Upper lobe of left lung (tissue), 6 donors: ENCODE data around the gene ABLIM2. TPM values are rescaled to one million over a fixed set of nuclear protein-coding genes. Genes with fewer than 3 reads are reported as not detected.

Source experiments
- ATAC-seq, 2 donors: fragments of 200-7000 bp; cut with Tn5 transposase; one replicate each; pipeline ENCODE4 v1.9.1; 2022; ENCODE audit warnings: mild to moderate bottlenecking in 2 of 2, moderate library complexity in 2 of 2; ENCODE audit not compliant: low FRiP score in 2 of 2
- DNase-seq, 2 donors: peaks; one replicate each; pipeline ENCODE4 v3.0.0-alpha.2; 2019 to 2020
- H3K27ac ChIP-seq, 4 donors: fragments of 200-600 bp; sonication (generic); one replicate each; pipeline ENCODE4 v1.5.1; 2016 to 2019
- H3K27me3 ChIP-seq, 4 donors: fragments of 200-600 bp; sonication (generic); one replicate each; pipeline ENCODE4 v1.5.1; 2017 to 2019
- H3K36me3 ChIP-seq, 4 donors: fragments of 200-600 bp; sonication (generic); one replicate each; pipeline ENCODE4 v1.5.1; 2016 to 2019
- H3K4me1 ChIP-seq, 4 donors: fragments of 200-600 bp; sonication (generic); one replicate each; pipeline ENCODE4 v1.5.1; 2018 to 2019
- H3K4me3 ChIP-seq, 4 donors: fragments of 200-600 bp; sonication (generic); one replicate each; pipeline ENCODE4 v1.5.1; 2017 to 2019; ENCODE audit warnings: mild to moderate bottlenecking in 2 of 4, moderate library complexity in 1 of 4
- H3K9me3 ChIP-seq, 4 donors: fragments of 200-600 bp; sonication (generic); one replicate each; pipeline ENCODE4 v1.5.1; 2018 to 2019
- EP300 ChIP-seq, 4 donors: sonication (generic); formaldehyde crosslinking; IDR thresholded peaks; one replicate each; pipeline ENCODE4 v1.5.1; 2017; ENCODE audit warnings: antibody characterized with exemption in 4 of 4, control low read depth in 2 of 4
- POLR2A ChIP-seq, 4 donors: fragments of 450-650 bp; IDR thresholded peaks; one replicate each; pipeline ENCODE4 v1.5.1; 2016 to 2017; ENCODE audit warnings: antibody characterized with exemption in 4 of 4, mild to moderate bottlenecking in 2 of 4
- POLR2AphosphoS5 ChIP-seq, 2 donors: sonication (generic); formaldehyde crosslinking; IDR thresholded peaks; one replicate each; pipeline ENCODE4 v1.5.1; 2017; ENCODE audit warnings: antibody characterized with exemption in 2 of 2
- WGBS, 2 donors: methylation state at CpG; one replicate each; pipeline ENCODE4 v1.1.5; 2017 to 2018; 5-methylcytosine and 5-hydroxymethylcytosine counted together
- total RNA-seq, 6 donors: library from RNA; depleted of rRNA in 4 of 6; stranded (reverse); fragments of >200 nt in 4 of 6; gene quantifications; one replicate each; pipeline versions ENCODE4 v1.1.0 to v1.2.1, GENCODE V29; 2016 to 2021
- TF ChIP-seq, protein P1 (sequence below), 6 experiments: fragments of 450-650 bp in 4 of 6; fragments of 200-600 bp in 2 of 6; sonication (generic) in 2 of 6; IDR thresholded peaks; one replicate each; pipeline ENCODE4 v1.5.1; 2016 to 2019; ENCODE audit warnings: antibody characterized with exemption in 6 of 6
- donor health status: DM: no; HTN: no; CAD: no; lungs with moderate emphysema.
- donor health status: DM: no; HTN: yes; CAD: no; lungs with severe emphysema.

The ABLIM2 gene
- total RNA-seq, 6 donors from 2014 or later, result 3.6 to 36.9 (median 8.1) TPM

DNA sequence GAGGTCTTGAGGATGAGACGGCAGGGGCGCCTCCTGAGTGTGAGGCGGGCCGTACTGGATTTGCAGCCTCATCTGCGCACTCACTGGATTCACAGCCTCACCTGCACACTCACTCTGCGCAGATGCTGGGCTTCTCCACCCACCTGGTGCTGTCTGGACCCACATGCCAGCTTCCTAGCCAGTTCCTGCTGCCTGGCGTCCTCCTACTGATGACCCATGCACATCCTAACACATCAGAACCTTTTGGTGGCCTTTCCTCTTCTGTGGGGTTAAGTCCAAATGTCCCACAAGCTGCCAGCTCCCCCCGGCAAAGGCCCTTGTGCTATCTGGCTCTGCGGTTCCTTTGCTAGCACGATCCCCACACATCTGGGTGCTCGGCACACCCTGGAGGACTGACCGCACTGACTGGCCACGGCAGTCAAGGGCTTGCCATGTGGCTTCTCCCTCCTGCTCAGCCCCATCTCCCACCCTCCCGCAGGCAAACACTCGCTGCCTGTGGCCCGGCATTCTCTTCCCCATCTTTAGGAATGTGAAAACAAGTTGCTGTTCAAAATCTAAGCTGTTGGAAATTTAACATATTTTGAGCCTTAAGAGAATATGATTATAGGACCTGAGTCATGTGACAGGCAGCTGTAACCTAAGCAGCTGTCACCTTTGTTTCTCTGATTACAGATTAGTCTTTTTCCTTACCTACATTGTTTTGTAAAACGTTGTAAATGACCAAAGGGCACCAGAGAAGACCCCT lies 179.5 kb downstream of the ABLIM2 start:
- Histone ChIP-seq H3K4me1 (peaks cover 6 to 14% (median 12%) of the 10 kb centered on the region in 4 donors), H3K27me3 (no peaks in the 10 kb centered on the region), H3K36me3 (no peaks in the 10 kb centered on the region), H3K27ac (no peak overlapping the region), H3K4me3 (no peak overlapping the region), H3K9me3 (no peaks in the 10 kb centered on the region)
- DNase-seq (no peak), ATAC-seq (no peak)
- TF ChIP-seq, protein P1, sequence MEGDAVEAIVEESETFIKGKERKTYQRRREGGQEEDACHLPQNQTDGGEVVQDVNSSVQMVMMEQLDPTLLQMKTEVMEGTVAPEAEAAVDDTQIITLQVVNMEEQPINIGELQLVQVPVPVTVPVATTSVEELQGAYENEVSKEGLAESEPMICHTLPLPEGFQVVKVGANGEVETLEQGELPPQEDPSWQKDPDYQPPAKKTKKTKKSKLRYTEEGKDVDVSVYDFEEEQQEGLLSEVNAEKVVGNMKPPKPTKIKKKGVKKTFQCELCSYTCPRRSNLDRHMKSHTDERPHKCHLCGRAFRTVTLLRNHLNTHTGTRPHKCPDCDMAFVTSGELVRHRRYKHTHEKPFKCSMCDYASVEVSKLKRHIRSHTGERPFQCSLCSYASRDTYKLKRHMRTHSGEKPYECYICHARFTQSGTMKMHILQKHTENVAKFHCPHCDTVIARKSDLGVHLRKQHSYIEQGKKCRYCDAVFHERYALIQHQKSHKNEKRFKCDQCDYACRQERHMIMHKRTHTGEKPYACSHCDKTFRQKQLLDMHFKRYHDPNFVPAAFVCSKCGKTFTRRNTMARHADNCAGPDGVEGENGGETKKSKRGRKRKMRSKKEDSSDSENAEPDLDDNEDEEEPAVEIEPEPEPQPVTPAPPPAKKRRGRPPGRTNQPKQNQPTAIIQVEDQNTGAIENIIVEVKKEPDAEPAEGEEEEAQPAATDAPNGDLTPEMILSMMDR (IDR thresholded peaks at IDR 0.05), result no peak
- no peak for TF ChIP-seq POLR2AphosphoS5 (IDR thresholded peaks at IDR 0.05)
- no peak for TF ChIP-seq EP300 (IDR thresholded peaks at IDR 0.05)
- no peak for TF ChIP-seq POLR2A (IDR thresholded peaks at IDR 0.05)
- 77% methylated on average over 10 to 17 of the region's 17 CpGs for WGBS, 2 donors

- peak in 1 of 2 donors; percentile 31 for ATAC-seq
- no peak overlapping the region for H3K27ac ChIP-seq
- DNase-seq, result peak in 1 of 2 donors; percentile 78
- H3K9me3 ChIP-seq, result no peaks in the 10 kb centered on the region
- TF ChIP-seq POLR2AphosphoS5 (IDR thresholded peaks at IDR 0.05) (no peak), EP300 (IDR thresholded peaks at IDR 0.05) (no peak), POLR2A (IDR thresholded peaks at IDR 0.05) (no peak)
- TF ChIP-seq, protein P1 (IDR thresholded peaks at IDR 0.05), result no peak
- 26 to 36% methylated on average over 3 to 5 of the region's 5 CpGs for WGBS, 2 donors
- H3K36me3 ChIP-seq, result no peaks in the 10 kb centered on the region
- H3K4me1 ChIP-seq, result peaks cover 6 to 14% (median 12%) of the 10 kb centered on the region in 4 donors
- no peak overlapping the region for H3K4me3 ChIP-seq
- no peaks in the 10 kb centered on the region for H3K27me3 ChIP-seq
Observed at GRCh38 chr4:7978489-7978888, 180.1 kb downstream of the ABLIM2 start.

DNA sequence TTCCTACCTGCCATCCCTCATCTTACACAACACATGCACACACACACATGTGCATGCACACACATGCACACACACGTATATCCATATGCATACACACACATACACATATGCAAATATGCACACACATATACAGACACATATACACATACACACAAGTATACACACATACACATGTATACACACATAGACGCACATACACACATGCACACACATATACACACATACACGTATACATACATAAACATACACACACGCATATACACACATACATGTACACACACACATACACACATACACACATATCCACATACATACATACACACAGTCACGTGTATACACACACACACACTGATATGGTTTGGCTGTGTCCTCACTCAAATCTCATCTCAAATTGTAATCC lies 182.0 kb downstream of the ABLIM2 start:
- TF ChIP-seq POLR2AphosphoS5 (IDR thresholded peaks at IDR 0.05) (no peak), EP300 (IDR thresholded peaks at IDR 0.05) (no peak), POLR2A (IDR thresholded peaks at IDR 0.05) (no peak)
- TF ChIP-seq, protein P1 (IDR thresholded peaks at IDR 0.05), result no peak
- no peaks in the 10 kb centered on the region for H3K27me3 ChIP-seq
- no peaks in the 10 kb centered on the region for H3K36me3 ChIP-seq
- H3K4me3 ChIP-seq, result no peak overlapping the region
- 93% methylated on average over 5 of the region's 5 CpGs for WGBS, 2 donors
- DNase-seq, result no peak
- no peaks in the 10 kb centered on the region for H3K9me3 ChIP-seq
- peaks cover 6 to 15% (median 14%) of the 10 kb centered on the region in 4 donors for H3K4me1 ChIP-seq
- no peak for ATAC-seq
- no peak overlapping the region for H3K27ac ChIP-seq

DNA sequence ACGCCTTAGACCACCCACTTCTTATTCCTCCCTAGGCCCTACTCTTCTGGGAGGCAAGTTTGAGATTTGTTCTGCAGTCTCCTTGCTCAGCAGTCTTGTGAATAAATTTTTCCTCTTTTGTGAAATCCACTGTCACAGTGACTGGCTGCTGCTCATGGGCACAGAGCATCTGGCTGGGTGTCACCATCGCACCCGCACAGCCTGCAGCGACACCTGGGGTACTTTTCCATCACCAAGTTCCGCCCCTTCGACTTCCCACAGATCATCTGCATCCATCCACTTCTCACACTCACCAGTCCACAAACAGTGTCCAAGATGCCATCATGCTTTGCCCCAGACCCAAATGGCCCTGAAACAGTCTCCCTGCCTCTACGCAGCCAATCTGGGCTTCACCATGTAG lies 182.6 kb downstream of the ABLIM2 start:
- H3K9me3 ChIP-seq, result no peaks in the 10 kb centered on the region
- DNase-seq (no peak), ATAC-seq (no peak)
- H3K36me3 ChIP-seq, result no peaks in the 10 kb centered on the region
- H3K4me3 ChIP-seq, result no peak overlapping the region
- WGBS, 2 donors, result 93 to 99% methylated on average over 7 of the region's 7 CpGs
- H3K27ac ChIP-seq, result no peak overlapping the region
- H3K4me1 ChIP-seq, result peaks cover 10 to 21% (median 17%) of the 10 kb centered on the region in 4 donors
- no peaks in the 10 kb centered on the region for H3K27me3 ChIP-seq
- TF ChIP-seq, protein P1 (IDR thresholded peaks at IDR 0.05), result no peak
- TF ChIP-seq EP300 (IDR thresholded peaks at IDR 0.05) (no peak), POLR2A (IDR thresholded peaks at IDR 0.05) (no peak), POLR2AphosphoS5 (IDR thresholded peaks at IDR 0.05) (no peak)

GRCh38 chr4:7974425-7974824 lies 184.2 kb downstream of the ABLIM2 start:
- Histone ChIP-seq H3K4me3 (no peak overlapping the region), H3K27ac (no peak overlapping the region), H3K9me3 (no peaks in the 10 kb centered on the region), H3K36me3 (no peaks in the 10 kb centered on the region), H3K27me3 (no peaks in the 10 kb centered on the region), H3K4me1 (peaks cover 25 to 33% (median 31%) of the 10 kb centered on the region in 4 donors)
- DNase-seq (no peak), ATAC-seq (no peak)
- 95 to 100% methylated on average over 1 of the region's 1 CpG for WGBS, 2 donors
- TF ChIP-seq, protein P1 (IDR thresholded peaks at IDR 0.05), result no peak
- TF ChIP-seq POLR2AphosphoS5 (IDR thresholded peaks at IDR 0.05) (no peak), EP300 (IDR thresholded peaks at IDR 0.05) (no peak), POLR2A (IDR thresholded peaks at IDR 0.05) (no peak)
